Measurements from ENCODE around the gene ZNF670. TPM values are rescaled to one million over a fixed set of nuclear protein-coding genes. Genes with fewer than 3 reads are reported as not detected.

Gene ZNF670
- total RNA-seq, 2 experiments from 2014 or later = 0.34 to 0.84 TPM

DNA sequence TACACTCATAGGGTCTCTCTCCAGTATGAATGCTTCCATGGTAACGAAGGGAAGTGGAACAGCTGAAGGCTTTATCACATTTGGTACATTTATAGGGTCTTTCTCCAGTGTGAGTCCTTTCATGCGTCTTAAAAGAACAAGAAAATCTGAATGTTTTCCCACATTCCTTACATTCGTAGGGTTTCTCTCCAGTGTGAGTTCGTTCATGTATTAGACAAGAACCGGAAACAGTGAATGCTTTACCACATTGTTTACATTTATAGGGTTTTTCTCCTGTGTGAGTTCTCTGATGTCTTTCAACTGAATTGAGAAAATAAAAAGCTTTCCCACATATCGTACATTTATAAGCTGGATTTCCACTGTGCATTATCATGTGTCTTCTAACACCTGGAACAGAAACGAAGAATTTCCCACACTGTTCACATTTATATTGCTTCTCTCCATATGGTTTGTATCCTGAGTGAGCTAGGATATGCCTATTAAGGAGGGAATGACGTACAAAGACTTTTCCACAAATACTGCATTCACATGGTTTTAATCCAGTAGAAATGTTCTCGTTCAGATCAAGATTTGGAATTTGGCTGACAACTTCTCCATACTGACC is 22.2 kb upstream of the ZNF670 start:
- no peaks in the 10 kb centered on the region for H3K27me3 Mint-ChIP-seq (ENCODE audit: low read depth)
- H3K4me1 Mint-ChIP-seq (ENCODE audit: low read depth) = peaks cover 21% of the 10 kb centered on the region
- POLR2A ChIA-PET = no interaction called here
- H3K4me3 Mint-ChIP-seq = no peak overlapping the region
- DNase-seq (no peak), ATAC-seq (no peak)
- H3K27ac Mint-ChIP-seq = no peak overlapping the region
- CTCF ChIA-PET = no interaction called here
- peaks cover 46% of the 10 kb centered on the region for H3K9me3 Mint-ChIP-seq (ENCODE audit: insufficient read depth)
- peaks cover 75% of the 10 kb centered on the region for H3K36me3 Mint-ChIP-seq (ENCODE audit: low read depth)

DNA sequence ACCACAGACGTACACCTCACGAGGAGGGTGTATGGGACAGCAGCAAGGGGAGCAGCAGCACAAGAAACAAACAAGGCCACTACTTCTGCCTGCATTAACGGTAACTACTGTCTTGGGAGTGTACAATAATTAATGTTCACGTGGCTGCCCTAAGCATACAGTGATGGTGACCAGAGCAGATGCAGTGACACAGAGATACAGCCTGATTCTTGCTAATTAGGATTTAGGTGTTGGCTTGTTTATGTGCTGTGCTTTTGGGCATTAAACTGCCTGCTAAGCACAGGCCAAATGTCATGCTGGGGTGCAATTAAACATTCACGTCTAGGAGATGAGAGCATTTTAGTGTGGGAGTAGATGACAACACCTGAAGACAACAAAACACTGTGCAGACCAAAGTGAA is 18.3 kb upstream of the ZNF670 start:
- H3K9me3 Mint-ChIP-seq (ENCODE audit: insufficient read depth) = peaks cover 40% of the 10 kb centered on the region
- DNase-seq = no peak
- ChIA-PET POLR2A (no interaction called here), CTCF (no interaction called here)
- H3K4me3 Mint-ChIP-seq = no peak overlapping the region
- no peaks in the 10 kb centered on the region for H3K27me3 Mint-ChIP-seq (ENCODE audit: low read depth)
- H3K36me3 Mint-ChIP-seq (ENCODE audit: low read depth) = peaks cover 60% of the 10 kb centered on the region
- H3K4me1 Mint-ChIP-seq (ENCODE audit: low read depth) = peaks cover 2% of the 10 kb centered on the region
- no peak for ATAC-seq
- H3K27ac Mint-ChIP-seq = no peak overlapping the region

GRCh38 chr1:247096544-247096943 is 17.9 kb upstream of the ZNF670 start:
- CTCF ChIA-PET = no interaction called here
- Mint-ChIP-seq H3K27me3 (ENCODE audit: low read depth) (no peaks in the 10 kb centered on the region), H3K27ac (no peak overlapping the region), H3K4me1 (ENCODE audit: low read depth) (no peaks in the 10 kb centered on the region), H3K9me3 (ENCODE audit: insufficient read depth) (peaks cover 35% of the 10 kb centered on the region), H3K36me3 (ENCODE audit: low read depth) (peaks cover 55% of the 10 kb centered on the region), H3K4me3 (no peak overlapping the region)
- ATAC-seq = no peak
- POLR2A ChIA-PET = no interaction called here
- no peak for DNase-seq

DNA sequence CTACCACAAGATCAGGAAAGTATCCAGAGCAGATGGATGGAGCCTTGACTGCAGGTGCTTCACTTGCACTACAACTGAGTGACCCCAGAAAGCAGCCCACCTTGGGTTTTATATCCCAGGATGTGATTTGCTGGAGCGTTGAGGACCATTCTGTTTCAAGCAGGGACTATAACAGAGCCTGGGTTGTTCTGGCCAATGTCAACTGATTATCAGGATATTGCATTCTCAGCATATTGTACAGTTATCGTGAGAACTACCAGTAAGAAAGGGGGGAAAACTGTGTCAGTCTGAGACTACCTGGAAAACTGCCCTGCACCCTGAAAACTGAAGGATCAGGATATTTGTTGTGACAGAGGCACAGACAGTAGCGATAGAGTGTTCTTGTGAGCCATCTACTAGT is 17.5 kb upstream of the ZNF670 start:
- peaks cover 51% of the 10 kb centered on the region for H3K36me3 Mint-ChIP-seq (ENCODE audit: low read depth)
- no peak overlapping the region for H3K4me3 Mint-ChIP-seq
- peaks cover 34% of the 10 kb centered on the region for H3K9me3 Mint-ChIP-seq (ENCODE audit: insufficient read depth)
- no peak overlapping the region for H3K27ac Mint-ChIP-seq
- ChIA-PET POLR2A (no interaction called here), CTCF (no interaction called here)
- DNase-seq (no peak), ATAC-seq (no peak)
- H3K27me3 Mint-ChIP-seq (ENCODE audit: low read depth) = no peaks in the 10 kb centered on the region
- H3K4me1 Mint-ChIP-seq (ENCODE audit: low read depth) = no peaks in the 10 kb centered on the region

- ATAC-seq (no peak), DNase-seq (no peak)
- peaks cover 3% of the 10 kb centered on the region for H3K9me3 Mint-ChIP-seq (ENCODE audit: insufficient read depth)
- H3K4me1 Mint-ChIP-seq (ENCODE audit: low read depth) = no peaks in the 10 kb centered on the region
- H3K36me3 Mint-ChIP-seq (ENCODE audit: low read depth) = peaks cover 3% of the 10 kb centered on the region
- POLR2A ChIA-PET = no interaction called here
- no peak overlapping the region for H3K27ac Mint-ChIP-seq
- no peaks in the 10 kb centered on the region for H3K27me3 Mint-ChIP-seq (ENCODE audit: low read depth)
- CTCF ChIA-PET = no interaction called here
- H3K4me3 Mint-ChIP-seq = no peak overlapping the region
Observed at GRCh38 chr1:247090455-247090854, 11.8 kb upstream of the ZNF670 start.

GRCh38 chr1:247089616-247090375 is 11.2 kb upstream of the ZNF670 start:
- Mint-ChIP-seq H3K36me3 (ENCODE audit: low read depth) (peaks cover 3% of the 10 kb centered on the region), H3K27me3 (ENCODE audit: low read depth) (no peaks in the 10 kb centered on the region), H3K4me1 (ENCODE audit: low read depth) (no peaks in the 10 kb centered on the region), H3K4me3 (no peak overlapping the region), H3K27ac (no peak overlapping the region), H3K9me3 (ENCODE audit: insufficient read depth) (peaks cover 6% of the 10 kb centered on the region)
- DNase-seq (no peak), ATAC-seq (no peak)
- ChIA-PET CTCF (no interaction called here), POLR2A (no interaction called here)

- H3K4me3 Mint-ChIP-seq = no peak overlapping the region
- ChIA-PET CTCF (no interaction called here), POLR2A (no interaction called here)
- no peaks in the 10 kb centered on the region for H3K27me3 Mint-ChIP-seq (ENCODE audit: low read depth)
- no peak overlapping the region for H3K27ac Mint-ChIP-seq
- H3K4me1 Mint-ChIP-seq (ENCODE audit: low read depth) = no peaks in the 10 kb centered on the region
- no peak for ATAC-seq
- no peaks in the 10 kb centered on the region for H3K36me3 Mint-ChIP-seq (ENCODE audit: low read depth)
- H3K9me3 Mint-ChIP-seq (ENCODE audit: insufficient read depth) = peaks cover 9% of the 10 kb centered on the region
- DNase-seq = no peak
Observed at GRCh38 chr1:247088967-247089366, 10.4 kb upstream of the ZNF670 start.

GRCh38 chr1:247087256-247087655 is 8.6 kb upstream of the ZNF670 start:
- DNase-seq (no peak), ATAC-seq (no peak)
- H3K27me3 Mint-ChIP-seq (ENCODE audit: low read depth) = peaks cover 7% of the 10 kb centered on the region
- no peak overlapping the region for H3K4me3 Mint-ChIP-seq
- H3K4me1 Mint-ChIP-seq (ENCODE audit: low read depth) = no peaks in the 10 kb centered on the region
- ChIA-PET POLR2A (no interaction called here), CTCF (no interaction called here)
- H3K36me3 Mint-ChIP-seq (ENCODE audit: low read depth) = no peaks in the 10 kb centered on the region
- peaks cover 7% of the 10 kb centered on the region for H3K9me3 Mint-ChIP-seq (ENCODE audit: insufficient read depth)
- no peak overlapping the region for H3K27ac Mint-ChIP-seq

GRCh38 chr1:247085310-247085709 is 6.7 kb upstream of the ZNF670 start:
- Mint-ChIP-seq H3K4me3 (no peak overlapping the region), H3K9me3 (ENCODE audit: insufficient read depth) (peaks cover 7% of the 10 kb centered on the region), H3K36me3 (ENCODE audit: low read depth) (no peaks in the 10 kb centered on the region), H3K27ac (no peak overlapping the region), H3K27me3 (ENCODE audit: low read depth) (peaks cover 9% of the 10 kb centered on the region), H3K4me1 (ENCODE audit: low read depth) (no peaks in the 10 kb centered on the region)
- ChIA-PET CTCF (no interaction called here), POLR2A (no interaction called here)
- DNase-seq (no peak), ATAC-seq (no peak)

DNA sequence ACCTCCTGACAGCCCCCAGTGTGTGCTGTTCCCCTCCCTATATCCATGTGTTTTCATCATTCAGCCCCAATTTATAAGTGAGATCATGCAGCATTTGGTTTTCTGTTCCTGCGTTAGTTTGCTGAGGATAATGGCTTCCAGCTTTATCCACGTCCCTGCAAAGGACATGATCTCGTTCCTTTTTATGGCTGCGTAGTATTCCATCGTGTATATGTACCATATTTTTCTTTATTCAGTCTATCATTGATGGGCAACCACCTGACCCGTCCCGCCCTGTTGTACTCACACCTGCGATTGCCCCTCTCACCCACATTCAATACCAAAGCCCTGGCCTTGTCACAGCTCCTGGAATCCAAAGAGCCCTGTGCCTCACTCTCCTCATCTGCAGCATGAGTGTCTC is 6.2 kb upstream of the ZNF670 start:
- H3K27ac Mint-ChIP-seq = no peak overlapping the region
- H3K27me3 Mint-ChIP-seq (ENCODE audit: low read depth) = peaks cover 9% of the 10 kb centered on the region
- ChIA-PET POLR2A (no interaction called here), CTCF (no interaction called here)
- H3K36me3 Mint-ChIP-seq (ENCODE audit: low read depth) = no peaks in the 10 kb centered on the region
- peaks cover 2% of the 10 kb centered on the region for H3K4me1 Mint-ChIP-seq (ENCODE audit: low read depth)
- ATAC-seq = no peak
- H3K4me3 Mint-ChIP-seq = no peak overlapping the region
- DNase-seq = no peak
- H3K9me3 Mint-ChIP-seq (ENCODE audit: insufficient read depth) = peaks cover 7% of the 10 kb centered on the region

GRCh38 chr1:247079141-247079874 is 697 bp upstream of the ZNF670 start:
- Mint-ChIP-seq H3K27me3 (ENCODE audit: low read depth) (peaks cover 9% of the 10 kb centered on the region), H3K9me3 (ENCODE audit: insufficient read depth) (no peaks in the 10 kb centered on the region), H3K36me3 (ENCODE audit: low read depth) (peaks cover 5% of the 10 kb centered on the region), H3K27ac (no peak overlapping the region), H3K4me3 (peak overlapping the region; percentile 77), H3K4me1 (ENCODE audit: low read depth) (peaks cover 20% of the 10 kb centered on the region)
- ChIA-PET CTCF (interaction anchor here (0.7 kb wide), 1 partner anchor 697 kb away, joined by 5 read pairs; no protein-coding TSS in a partner anchor), POLR2A (interaction anchor here (0.9 to 1.4 kb wide), 2 partner anchors 94 to 147 kb away, joined by 3 to 4 read pairs; no protein-coding TSS in a partner anchor)
- DNase-seq (no peak), ATAC-seq (no peak)

DNA sequence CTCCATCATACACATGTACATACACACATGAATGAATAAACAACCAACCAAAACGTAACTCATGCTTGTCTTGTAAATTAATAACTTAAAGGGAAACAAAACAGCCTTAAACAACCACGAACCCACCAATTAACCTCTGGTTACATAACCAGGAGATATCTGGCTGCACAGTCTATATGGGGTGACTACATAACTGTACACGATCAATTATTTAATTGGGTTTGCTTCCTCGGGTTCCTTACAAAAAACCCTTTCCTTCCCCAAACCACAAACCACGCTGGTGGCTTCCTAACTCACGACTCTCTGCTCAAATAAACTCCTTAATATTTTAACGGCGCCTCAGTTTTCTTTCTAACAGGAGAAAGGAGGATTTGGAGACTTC is 744 bp downstream of the ZNF670 start:
- no peak for ATAC-seq

More for the DNA sequence above, 744 bp downstream of the ZNF670 start:
- Mint-ChIP-seq H3K4me3 (peak overlapping the region; percentile 77), H3K9me3 (ENCODE audit: insufficient read depth) (no peaks in the 10 kb centered on the region), H3K27me3 (ENCODE audit: low read depth) (peaks cover 7% of the 10 kb centered on the region), H3K27ac (peak overlapping the region; percentile 41), H3K4me1 (ENCODE audit: low read depth) (peaks cover 20% of the 10 kb centered on the region), H3K36me3 (ENCODE audit: low read depth) (peaks cover 7% of the 10 kb centered on the region)
- ChIA-PET POLR2A (interaction anchor here (1.4 kb wide), 1 partner anchor 95 kb away, joined by 3 read pairs; no protein-coding TSS in a partner anchor), CTCF (no interaction called here)
- peak; percentile 35 for DNase-seq

All from activated CD8-positive, alpha-beta T cell treated with anti-CD3 and anti-CD28 coated beads, Interleukin-2, amount 10 ng/mL, durations not matched to agents 7 days and 5 days (primary cell).